ENCODE data around the gene KIF1C.

Gene KIF1C

DNA sequence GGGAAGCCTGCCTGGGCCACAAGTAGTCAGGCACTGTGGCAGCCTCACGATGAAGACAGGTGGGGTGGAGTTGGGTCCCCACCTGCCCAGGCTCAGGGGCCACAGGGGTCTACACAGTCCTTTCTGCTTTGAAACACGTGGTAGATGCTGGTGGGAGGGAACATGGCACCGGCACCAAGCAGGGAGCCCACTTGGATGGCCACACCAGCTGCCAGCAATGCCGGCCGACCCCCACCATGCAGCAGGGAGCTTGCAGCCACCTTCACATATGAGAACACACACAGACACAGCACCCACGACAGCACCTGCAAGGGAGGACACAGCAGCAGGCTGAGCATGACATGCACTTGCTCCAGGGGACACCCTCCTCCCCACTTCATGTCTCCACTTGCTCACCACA is 35.1 kb downstream of the KIF1C start:
- H3K4me3 ChIP-seq (ENCODE audit: low read depth, low read length): no peak overlapping the region
- TF ChIP-seq, protein P1, sequence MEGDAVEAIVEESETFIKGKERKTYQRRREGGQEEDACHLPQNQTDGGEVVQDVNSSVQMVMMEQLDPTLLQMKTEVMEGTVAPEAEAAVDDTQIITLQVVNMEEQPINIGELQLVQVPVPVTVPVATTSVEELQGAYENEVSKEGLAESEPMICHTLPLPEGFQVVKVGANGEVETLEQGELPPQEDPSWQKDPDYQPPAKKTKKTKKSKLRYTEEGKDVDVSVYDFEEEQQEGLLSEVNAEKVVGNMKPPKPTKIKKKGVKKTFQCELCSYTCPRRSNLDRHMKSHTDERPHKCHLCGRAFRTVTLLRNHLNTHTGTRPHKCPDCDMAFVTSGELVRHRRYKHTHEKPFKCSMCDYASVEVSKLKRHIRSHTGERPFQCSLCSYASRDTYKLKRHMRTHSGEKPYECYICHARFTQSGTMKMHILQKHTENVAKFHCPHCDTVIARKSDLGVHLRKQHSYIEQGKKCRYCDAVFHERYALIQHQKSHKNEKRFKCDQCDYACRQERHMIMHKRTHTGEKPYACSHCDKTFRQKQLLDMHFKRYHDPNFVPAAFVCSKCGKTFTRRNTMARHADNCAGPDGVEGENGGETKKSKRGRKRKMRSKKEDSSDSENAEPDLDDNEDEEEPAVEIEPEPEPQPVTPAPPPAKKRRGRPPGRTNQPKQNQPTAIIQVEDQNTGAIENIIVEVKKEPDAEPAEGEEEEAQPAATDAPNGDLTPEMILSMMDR (IDR thresholded peaks at IDR 0.05; ENCODE audit: control insufficient read depth, extremely low read depth, insufficient read depth): no peak

DNA sequence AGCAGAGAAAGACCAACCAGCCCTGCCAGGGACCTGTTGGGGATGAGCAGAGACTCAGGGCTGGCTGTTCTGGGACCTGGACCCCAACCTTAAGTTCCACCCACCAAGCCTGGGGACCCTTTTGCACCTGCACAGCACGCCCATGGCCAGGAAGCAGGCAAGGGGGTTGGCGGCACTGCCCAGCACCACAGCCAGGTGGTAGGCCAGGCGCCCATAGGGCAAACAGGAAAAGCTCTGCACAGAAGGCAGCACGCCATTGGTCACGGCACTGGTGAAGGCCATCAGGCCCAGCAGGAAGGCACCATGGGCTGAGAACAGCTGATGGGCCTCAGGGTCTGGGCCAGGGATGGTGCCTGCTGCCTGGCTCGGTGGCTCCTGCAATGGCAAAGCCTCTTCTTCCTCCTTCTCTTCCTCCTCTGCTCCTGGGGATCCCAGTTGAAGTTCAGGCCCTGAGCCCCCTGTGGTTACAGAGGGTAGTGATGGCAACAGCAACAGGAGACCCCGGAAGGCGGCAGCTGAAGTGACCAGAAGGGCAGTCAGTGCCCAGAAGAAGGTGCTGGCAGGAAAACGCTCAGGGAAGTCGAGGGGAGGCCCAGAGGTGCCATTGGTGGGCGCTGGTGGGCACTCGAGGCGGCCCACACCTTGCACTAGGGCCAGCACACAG is 35.7 kb downstream of the KIF1C start:
- no peak overlapping the region for H3K4me3 ChIP-seq (ENCODE audit: low read depth, low read length)
- TF ChIP-seq, protein P1 (IDR thresholded peaks at IDR 0.05; ENCODE audit: control insufficient read depth, extremely low read depth, insufficient read depth): no peak
- DNase-seq (ENCODE audit: low read depth): no peak

More for the DNA sequence above, 35.1 kb downstream of the KIF1C start:
- DNase-seq (ENCODE audit: low read depth): no peak

DNA sequence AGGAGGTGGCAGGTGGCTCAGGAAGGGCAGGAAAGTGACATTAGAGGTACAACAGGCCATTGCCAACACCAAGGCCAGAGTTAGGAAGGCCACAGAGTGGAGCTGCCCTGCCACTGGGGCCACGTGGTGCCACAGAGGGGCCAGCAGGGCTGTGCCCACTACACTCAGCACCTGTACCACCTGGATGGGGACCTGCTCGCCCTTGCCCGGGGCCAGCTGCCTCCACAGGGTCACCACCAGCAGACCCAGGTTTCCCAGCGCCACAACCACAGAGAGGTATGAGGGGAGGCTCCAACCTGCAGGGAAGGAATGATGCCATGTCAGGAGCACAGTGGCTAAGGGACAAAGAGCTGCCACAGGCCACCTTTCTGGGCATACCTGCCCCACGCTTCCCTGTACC is 36.3 kb downstream of the KIF1C start:
- no peak for DNase-seq (ENCODE audit: low read depth)
- TF ChIP-seq, protein P1 (IDR thresholded peaks at IDR 0.05; ENCODE audit: control insufficient read depth, extremely low read depth, insufficient read depth): no peak
- H3K4me3 ChIP-seq (ENCODE audit: low read depth, low read length): no peak overlapping the region

DNA sequence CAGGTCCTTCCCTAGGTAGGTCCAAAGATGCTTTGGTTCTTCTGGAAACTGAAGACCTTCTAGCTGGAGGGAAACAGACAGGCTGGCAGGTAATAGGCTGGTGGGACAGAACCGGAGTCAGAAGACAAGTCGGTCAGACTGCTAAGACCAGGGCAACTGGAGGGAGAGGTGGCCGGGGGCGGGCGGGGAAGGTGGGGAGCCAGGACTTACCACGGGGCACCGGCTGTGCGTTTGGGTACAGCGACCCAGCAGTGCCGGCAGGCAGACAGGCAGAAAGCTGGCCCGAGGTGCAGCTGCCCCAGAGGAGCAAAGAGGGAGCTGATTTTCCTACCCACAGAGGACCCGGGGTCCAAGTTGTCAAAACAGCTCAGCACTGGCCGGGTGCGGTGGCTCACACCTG is 36.9 kb downstream of the KIF1C start:
- no peak overlapping the region for H3K4me3 ChIP-seq (ENCODE audit: low read depth, low read length)
- DNase-seq (ENCODE audit: low read depth): no peak
- TF ChIP-seq, protein P1 (IDR thresholded peaks at IDR 0.05; ENCODE audit: control insufficient read depth, extremely low read depth, insufficient read depth): no peak

DNA sequence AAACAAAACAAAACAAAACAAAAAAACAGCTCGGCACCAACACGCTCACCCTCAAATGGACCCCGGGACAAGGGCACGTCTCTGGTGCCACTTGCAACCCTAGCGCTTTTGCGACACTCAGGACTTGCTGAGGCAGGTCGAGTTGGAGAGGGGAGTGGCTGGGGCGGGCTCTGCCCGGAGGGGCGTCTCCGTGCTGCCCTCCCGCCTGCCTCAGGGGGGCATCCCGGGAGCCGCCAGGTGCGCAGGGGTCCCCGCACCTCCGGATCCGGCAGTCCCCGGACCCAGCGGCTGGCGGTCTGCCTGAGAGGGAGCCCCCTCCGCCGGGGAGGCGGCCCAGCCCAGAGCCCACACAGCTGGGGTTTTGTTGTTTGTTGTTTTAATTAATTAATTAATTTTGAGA is 37.6 kb downstream of the KIF1C start, which contains the start of gene SLC52A1:
TSS of gene SLC52A1 (minus strand) at position 112 of the 400 bp plus-strand sequence. CDS start 820 bp downstream, outside the sequence.
- no peak for DNase-seq (ENCODE audit: low read depth)
- no peak within 1 kb of the TSS for H3K4me3 ChIP-seq (ENCODE audit: low read depth, low read length)
- TF ChIP-seq, protein P1 (IDR thresholded peaks at IDR 0.05; ENCODE audit: control insufficient read depth, extremely low read depth, insufficient read depth): no peak

DNA sequence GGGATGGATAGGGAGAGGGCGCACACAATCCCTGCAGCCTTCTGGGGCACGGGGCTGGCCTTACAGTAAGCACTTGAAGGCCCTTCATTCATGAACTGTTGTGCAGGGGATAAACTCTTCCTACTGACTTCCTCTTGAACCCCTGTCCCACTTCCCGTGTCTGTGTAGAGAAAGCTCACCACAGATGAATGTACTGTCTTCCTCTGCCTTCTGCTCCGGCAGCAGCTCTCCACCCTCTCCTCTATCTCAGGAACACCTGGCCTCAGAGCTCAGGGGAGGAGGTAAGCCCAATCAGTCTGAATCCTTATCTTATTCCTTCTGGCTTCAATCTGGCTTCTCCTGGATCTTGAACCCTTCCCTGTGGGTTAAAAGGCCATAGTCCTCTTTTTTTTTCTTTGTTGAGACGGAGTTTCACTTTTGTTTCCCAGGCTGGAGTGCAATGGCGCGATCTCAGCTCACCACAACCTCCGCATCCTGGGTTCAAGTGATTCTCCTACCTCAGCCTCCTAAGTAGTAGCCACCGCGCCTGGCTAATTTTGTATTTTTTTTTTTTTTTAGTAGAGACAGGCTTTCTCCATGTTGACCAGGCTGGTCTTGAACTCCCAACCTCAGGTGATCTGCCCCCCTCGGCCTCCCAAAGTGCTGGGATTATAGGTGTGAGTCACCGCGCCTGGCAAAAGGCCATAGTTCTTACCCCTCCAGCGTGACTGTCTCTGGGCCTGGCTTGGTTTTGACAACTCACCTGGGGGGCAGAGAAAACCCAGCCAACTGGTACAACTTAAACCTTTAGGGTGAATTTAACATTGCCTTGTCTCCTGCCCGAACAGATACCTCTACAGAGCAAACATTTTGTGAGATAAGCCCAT is 44.6 kb downstream of the KIF1C start:
- no peak overlapping the region for H3K4me3 ChIP-seq (ENCODE audit: low read depth, low read length)
- TF ChIP-seq, protein P1 (IDR thresholded peaks at IDR 0.05; ENCODE audit: control insufficient read depth, extremely low read depth, insufficient read depth): no peak
- no peak for DNase-seq (ENCODE audit: low read depth)
